K562 (cell line): Measurements from ENCODE around the gene DCUN1D4. TPM values are rescaled to one million over a fixed set of nuclear protein-coding genes. Genes with fewer than 3 reads are reported as not detected.

ENCODE experiments used
- ATAC-seq: fragments of 200-7000 bp; cut with Tn5 transposase; 3 replicates; pipeline ENCODE4 v1.9.1; 2020; ENCODE audit warnings: moderate library complexity
- BruUV-seq: library from RNA; stranded (reverse); fragments of 400-500 nt; replicated peaks from 2 replicates; lab custom pipeline; 2021; lab: Mats Ljungman, UMichigan
- CTCF ChIA-PET: fragments of 300-600 bp; formaldehyde crosslinking; extraction: SDS; loops from one replicate; lab custom pipeline; 2021; ENCODE audit warnings: low intra/inter-chr PET ratio; lab: Yijun Ruan, JAX
- POLR2A ChIA-PET: fragments of 300-600, 350-650 bp; sonication (Branson Sonifier 250); formaldehyde crosslinking; extraction: SDS; loops from one replicate; lab custom pipeline; 2021; ENCODE audit warnings: antibody characterized with exemption, inconsistent platforms; lab: Yijun Ruan, JAX
- DNase-seq, 4 experiments: peaks; one replicate each; pipeline versions ENCODE4 v3.0.0 to v3.0.0-alpha.2; 2011 to 2018; ENCODE audit warnings: low spot score in 3 of 4, mixed read lengths in 3 of 4; ENCODE audit errors: extremely low read depth in 1 of 4
- FAIRE-seq: peaks from 2 replicates; lab custom pipeline; 2011; peaks lifted over from hg19 to GRCh38; lab: Jason Lieb, UNC
- H2AFZ ChIP-seq: 2 replicates; pipeline ENCODE4 v1.6.0; 2011; ENCODE audit warnings: low read depth, low read length, control low read depth, inconsistent platforms
- H3K27ac ChIP-seq: fragments of 200-600 bp; 3 replicates; pipeline ENCODE4 v1.8.0; 2011; ENCODE audit warnings: low read depth, mild to moderate bottlenecking, control low read depth, inconsistent platforms, low read length, moderate library complexity, mixed read lengths; ENCODE audit errors: extremely low read depth
- H3K27me3 ChIP-seq, 2 experiments: fragments of 300-600 bp in 1 of 2; 2 replicates in 1 of 2; 3 replicates in 1 of 2; pipeline versions ENCODE4 v1.6.0 to v1.8.0; 2011; ENCODE audit warnings: inconsistent platforms in 2 of 2, low read length in 2 of 2, mild to moderate bottlenecking in 1 of 2, mixed read lengths in 1 of 2, moderate library complexity in 1 of 2; ENCODE audit not compliant: control insufficient read depth in 2 of 2, insufficient read depth in 2 of 2
- H3K36me3 ChIP-seq: fragments of 300-600 bp; 3 replicates; pipeline ENCODE4 v1.8.0; 2011; ENCODE audit warnings: mild to moderate bottlenecking, low read length, inconsistent platforms; ENCODE audit not compliant: control insufficient read depth, insufficient read depth
- H3K4me1 ChIP-seq, 2 experiments: fragments of 200-600 bp in 1 of 2; replicated peaks in 1 of 2; 2 replicates in 1 of 2; 3 replicates in 1 of 2; pipeline versions ENCODE4 v1.5.1 to v1.8.0; 2011; ENCODE audit warnings: inconsistent platforms in 2 of 2, low read length in 2 of 2, mild to moderate bottlenecking in 1 of 2, mixed read lengths in 1 of 2, moderate library complexity in 1 of 2; ENCODE audit not compliant: control insufficient read depth in 2 of 2, insufficient read depth in 2 of 2
- H3K4me2 ChIP-seq: 2 replicates; pipeline ENCODE4 v1.6.1; 2011; ENCODE audit warnings: low read length, control low read depth, inconsistent platforms, mixed read lengths; ENCODE audit not compliant: insufficient read depth
- H3K4me3 ChIP-seq: fragments of 200-600 bp; sonication (generic), shearing (Covaris generic); 2 replicates; pipeline ENCODE4 v1.5.1; 2016; ENCODE audit warnings: control low read depth, inconsistent platforms
- H3K79me2 ChIP-seq: fragments of 200-600 bp; 3 replicates; pipeline ENCODE4 v1.8.0; 2011; ENCODE audit warnings: low read length, inconsistent platforms; ENCODE audit not compliant: control insufficient read depth, insufficient read depth
- H3K9ac ChIP-seq, 2 experiments: 2 replicates each; pipeline versions ENCODE4 v1.6.0 to v1.6.1; 2011; ENCODE audit warnings: low read depth in 2 of 2, low read length in 2 of 2, control low read depth in 1 of 2, inconsistent platforms in 1 of 2, mild to moderate bottlenecking in 1 of 2, mixed read lengths in 1 of 2; ENCODE audit not compliant: insufficient read depth in 1 of 2
- H3K9me1 ChIP-seq: one replicate; pipeline ENCODE4 v1.6.0; 2011; ENCODE audit warnings: inconsistent platforms, mild to moderate bottlenecking, low read length, moderate library complexity; ENCODE audit not compliant: control insufficient read depth, insufficient read depth
- H3K9me3 ChIP-seq: replicated peaks from 2 replicates; pipeline ENCODE4 v1.5.1; 2011; ENCODE audit warnings: low read depth, low read length, inconsistent platforms; ENCODE audit not compliant: control insufficient read depth, insufficient read depth
- H4K20me1 ChIP-seq: replicated peaks from 2 replicates; pipeline ENCODE4 v1.6.1; 2011; ENCODE audit warnings: low read length, inconsistent platforms, mixed read lengths; ENCODE audit not compliant: control insufficient read depth, insufficient read depth
- ASH1L ChIP-seq: fragments of 450-650 bp; IDR thresholded peaks from 2 replicates; pipeline ENCODE4 v1.6.1; 2018; ENCODE audit warnings: borderline replicate concordance, mild to moderate bottlenecking, low read depth; ENCODE audit not compliant: partially characterized antibody
- HMGN3 ChIP-seq: IDR thresholded peaks from 2 replicates; pipeline ENCODE4 v1.6.1; 2011; ENCODE audit warnings: borderline replicate concordance, low read depth, mild to moderate bottlenecking, mixed read lengths, low read length; ENCODE audit not compliant: insufficient read length; ENCODE audit errors: extremely low read depth
- KAT7 ChIP-seq: sonication (generic); formaldehyde crosslinking; IDR thresholded peaks from 2 replicates; pipeline ENCODE4 v1.8.0; 2022; ENCODE audit warnings: missing genetic modification reagents, mild to moderate bottlenecking, borderline replicate concordance
- POLR3A ChIP-seq: IDR thresholded peaks from 2 replicates; pipeline ENCODE4 v1.6.1; 2011; ENCODE audit warnings: borderline replicate concordance, mild to moderate bottlenecking, moderate library complexity; ENCODE audit not compliant: insufficient read length, insufficient read depth; ENCODE audit errors: extremely low read depth
- THRAP3 ChIP-seq: fragments of 450-650 bp; IDR thresholded peaks from 2 replicates; pipeline ENCODE4 v1.6.1; 2016; ENCODE audit warnings: mild to moderate bottlenecking, inconsistent platforms, borderline replicate concordance
- WGBS: fragments of 100-300 bp; shearing (Covaris generic); methylation state at CpG from one replicate; pipeline ENCODE4 v1.1.6; 2016; ENCODE audit warnings: low coverage, mixed read lengths; ENCODE audit not compliant: insufficient coverage; ENCODE audit errors: missing lambda C conversion rate; 5-methylcytosine and 5-hydroxymethylcytosine counted together
- in situ Hi-C: fragments of 300-500 bp; cut with MboI; formaldehyde crosslinking; loops from 4 replicates; pipeline ENCODE4 v1.15.0; 2018; ENCODE audit warnings: inconsistent platforms, mixed read lengths
- intact Hi-C: fragments of 100-400 bp; cut with micrococcal nuclease; formaldehyde crosslinking; loops from 2 replicates; pipeline ENCODE4 v1.14.2; 2022
- polyA plus RNA-seq, 8 experiments: library from polyadenylated mRNA; depleted of rRNA in 4 of 8; stranded (reverse) in 5 of 8; unstranded in 3 of 8; fragments of >200 nt; fragmentation: Nextera tagmentation in 2 of 8; fragmentation: Illumina TruSeq in 1 of 8; extraction: Ambion mirVana in 2 of 8; extraction: Trizol in 1 of 8; gene quantifications; 2 replicates each; pipeline versions ENCODE4 v1.2.1 to v1.2.3, GENCODE V29; 2011 to 2014; ENCODE audit warnings: inconsistent platforms in 1 of 8, missing spikeins in 1 of 8
- total RNA-seq, 7 experiments: library from RNA; depleted of rRNA in 6 of 7; stranded (reverse); fragments of >200 nt in 6 of 7; fragmentation: Illumina TruSeq in 2 of 7; extraction: Trizol in 2 of 7; gene quantifications; 2 replicates each; pipeline versions ENCODE4 v1.2.1 to v1.2.3, GENCODE V29; 2011 to 2021; ENCODE audit warnings: low replicate concordance in 1 of 7

Gene DCUN1D4
- total and polyA plus RNA-seq, 9 of the 15 experiments (the other 6 are each of a cell fraction or from before 2014, with no cell fraction given) = 15.1 to 73.5 (median 23.0) TPM

DNA sequence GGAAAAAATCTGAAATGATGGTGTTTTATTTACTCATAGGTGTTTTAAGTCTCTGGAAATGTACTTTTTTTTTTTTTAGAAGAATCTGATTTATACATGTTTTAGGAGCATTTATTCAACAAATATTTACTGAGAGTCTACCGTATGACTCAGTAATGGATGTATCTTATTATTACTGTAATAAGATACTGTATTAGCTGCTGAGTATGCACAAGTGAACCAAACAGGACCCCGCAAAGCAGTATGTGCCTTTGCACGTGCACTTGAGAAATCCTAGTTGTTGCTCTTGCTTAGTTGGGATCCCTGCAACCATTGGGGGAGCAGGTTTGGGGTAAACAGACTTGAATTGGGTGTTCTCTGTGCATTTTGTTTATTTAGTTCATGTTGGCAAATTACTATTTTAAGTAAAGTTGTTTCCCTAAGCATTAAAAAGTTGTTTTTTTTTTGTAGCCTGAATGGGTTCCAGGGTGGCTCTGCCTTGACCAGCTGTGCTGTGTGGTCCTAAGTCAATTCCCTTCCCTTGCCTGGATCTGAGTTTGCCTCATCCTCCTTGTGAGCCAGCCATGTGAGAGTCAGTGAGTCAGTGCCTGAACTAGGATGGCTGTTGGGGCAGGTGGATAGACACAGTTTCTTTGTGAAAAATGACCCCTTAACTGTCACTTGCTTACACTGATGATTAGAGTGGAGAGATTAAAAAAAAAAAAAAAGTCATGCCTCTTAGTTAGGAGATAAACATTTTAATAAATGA is 27.7 kb downstream of the DCUN1D4 start:
- ChIA-PET POLR2A (interaction anchor here (0.7 kb wide), 1 partner anchor 13 kb away, joined by 3 read pairs; no protein-coding TSS in a partner anchor), CTCF (no interaction called here)
- H3K9me3 ChIP-seq = no peaks in the 10 kb centered on the region
- no peaks in the 10 kb centered on the region for H3K27me3 ChIP-seq
- no peaks in the 10 kb centered on the region; the same call in 1 of the 2 replicates for H4K20me1 ChIP-seq
- H3K4me2 ChIP-seq = no peak overlapping the region
- no peaks in the 10 kb centered on the region for H3K79me2 ChIP-seq
- FAIRE-seq (no peak), DNase-seq (no peak), ATAC-seq (no peak)
- H3K4me3 ChIP-seq = no peak overlapping the region
- no peak overlapping the region for H3K27ac ChIP-seq
- no TSS peak for BruUV-seq
- H3K4me1 ChIP-seq = peaks cover 0 to 6% of the 10 kb centered on the region in 2 experiments; a peak in 1 of 5 replicates
- no peak for TF ChIP-seq KAT7 (CRISPR knock-in tag)
- H3K9me1 ChIP-seq = no peaks in the 10 kb centered on the region
- intact Hi-C loops (no loop called here), in situ Hi-C loops (no loop called here)
- 93% methylated on average over 3 of the region's 3 CpGs for WGBS
- H2AFZ ChIP-seq = no peak overlapping the region
- H3K36me3 ChIP-seq = peaks cover 86% of the 10 kb centered on the region
- no peak overlapping the region for H3K9ac ChIP-seq

DNA sequence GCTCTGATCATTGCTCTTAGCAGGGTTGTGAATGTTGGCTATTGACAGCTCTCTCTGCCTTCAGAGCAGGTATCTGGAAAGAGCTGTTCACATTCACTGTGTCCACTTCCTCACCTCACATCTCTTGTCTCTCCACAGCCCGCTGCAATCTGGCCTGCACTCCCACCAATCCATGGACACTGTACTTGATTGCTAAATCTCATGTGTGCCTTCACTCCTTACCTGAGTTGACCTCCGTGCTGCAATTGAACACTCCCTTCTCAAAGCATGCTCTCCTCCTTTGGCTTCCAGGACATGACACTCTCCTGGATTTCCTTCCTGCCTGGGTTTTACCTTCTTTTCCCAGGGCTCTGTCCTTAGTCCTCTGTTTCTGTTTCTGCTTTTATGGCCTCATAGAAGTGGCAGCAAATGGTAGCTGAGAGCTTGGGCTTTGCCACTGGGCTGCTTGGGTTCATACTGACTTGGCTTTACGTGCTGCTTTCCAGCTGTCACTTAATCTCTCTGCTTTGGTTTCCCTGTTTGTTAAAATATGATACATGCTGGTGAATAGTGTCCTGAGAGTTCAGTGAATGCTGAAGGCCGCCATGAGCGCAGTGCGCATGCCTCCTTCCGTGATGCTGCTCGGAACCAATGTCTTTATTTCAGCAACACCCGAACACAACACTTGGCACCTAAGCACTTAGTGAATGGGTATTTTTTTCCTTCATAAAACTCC is 29.5 kb downstream of the DCUN1D4 start:
- ATAC-seq = no peak

More for the DNA sequence above, 29.5 kb downstream of the DCUN1D4 start:
- H3K9me1 ChIP-seq = no peaks in the 10 kb centered on the region
- TF ChIP-seq THRAP3 = no peak
- no peak for TF ChIP-seq POLR3A
- TF ChIP-seq ASH1L = no peak
- no peak for TF ChIP-seq HMGN3
- no peaks in the 10 kb centered on the region for H3K79me2 ChIP-seq
- BruUV-seq = no TSS peak
- H2AFZ ChIP-seq = no peak overlapping the region
- H3K27me3 ChIP-seq = no peaks in the 10 kb centered on the region
- no peak overlapping the region for H3K4me3 ChIP-seq
- no peaks in the 10 kb centered on the region for H3K9me3 ChIP-seq
- DNase-seq (no peak), FAIRE-seq (no peak)
- peaks cover 82% of the 10 kb centered on the region for H3K36me3 ChIP-seq
- H4K20me1 ChIP-seq = no peaks in the 10 kb centered on the region; the same call in 1 of the 2 replicates
- in situ Hi-C loops = no loop called here
- H3K4me1 ChIP-seq = peaks cover 0 to 6% of the 10 kb centered on the region in 2 experiments; a peak in 1 of 5 replicates
- H3K4me2 ChIP-seq = no peak overlapping the region
- H3K9ac ChIP-seq = no peak overlapping the region
- H3K27ac ChIP-seq = no peak overlapping the region
- CTCF ChIA-PET = no interaction called here
- POLR2A ChIA-PET = no interaction called here
- intact Hi-C loops = no loop called here
- WGBS = 92% methylated on average over 9 of the region's 9 CpGs
